HUES6 (cell line): ENCODE results near the gene RADIL.

Experiments used
- H3K27ac ChIP-seq: 2 replicates; pipeline ENCODE4 v1.7.0; 2013; ENCODE audit warnings: low read depth, mild to moderate bottlenecking, low read length, inconsistent platforms
- H3K27me3 ChIP-seq: 2 replicates; pipeline ENCODE4 v1.6.1; 2013; ENCODE audit warnings: low read length; ENCODE audit not compliant: control insufficient read depth, insufficient read depth
- H3K36me3 ChIP-seq: 2 replicates; pipeline ENCODE4 v1.6.1; 2013; ENCODE audit warnings: low read length; ENCODE audit not compliant: control insufficient read depth, insufficient read depth
- H3K4me1 ChIP-seq: 2 replicates; pipeline ENCODE4 v1.6.1; 2013; ENCODE audit warnings: low read length; ENCODE audit not compliant: control insufficient read depth, insufficient read depth
- H3K4me3 ChIP-seq: 2 replicates; pipeline ENCODE4 v1.5.1; 2013; ENCODE audit warnings: low read depth, low read length
- H3K9ac ChIP-seq: one replicate; pipeline ENCODE4 v1.6.1; 2013; ENCODE audit warnings: mild to moderate bottlenecking, low read length
- H3K9me3 ChIP-seq: 2 replicates; pipeline ENCODE4 v1.6.1; 2013; ENCODE audit warnings: low read depth, low read length; ENCODE audit not compliant: control insufficient read depth, insufficient read depth

RADIL gene

DNA sequence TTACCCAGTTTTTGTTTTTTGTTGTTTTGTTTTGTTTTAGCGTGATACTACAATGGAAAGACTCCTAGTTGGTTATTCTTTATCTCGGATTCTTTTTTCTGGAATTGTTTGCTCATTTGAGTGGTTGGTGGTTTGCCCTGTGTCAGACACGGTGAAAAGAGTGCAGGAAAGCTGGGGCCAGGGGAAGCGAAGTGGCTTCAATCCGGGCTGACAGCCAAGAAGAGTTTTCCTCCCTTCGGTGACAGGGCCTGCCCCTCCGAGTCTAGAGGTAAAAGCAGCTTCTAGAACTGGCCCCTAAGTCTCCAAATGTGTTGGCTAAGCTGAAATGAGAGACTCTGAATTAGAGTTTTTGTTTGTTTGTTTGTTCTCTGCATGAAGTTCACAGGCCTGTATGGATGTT is 113.8 kb downstream of the RADIL start:
- H3K9me3 ChIP-seq = no peaks in the 10 kb centered on the region
- peaks cover 5% of the 10 kb centered on the region; the same call in 1 of the 2 replicates for H3K4me1 ChIP-seq
- H3K36me3 ChIP-seq = 0 out of 2 replicates have a peak, but pooled peaks cover under 1% of the 10 kb centered on the region
- no peak overlapping the region for H3K4me3 ChIP-seq
- no peak overlapping the region for H3K27ac ChIP-seq
- H3K27me3 ChIP-seq = no peaks in the 10 kb centered on the region
- no peak overlapping the region for H3K9ac ChIP-seq

DNA sequence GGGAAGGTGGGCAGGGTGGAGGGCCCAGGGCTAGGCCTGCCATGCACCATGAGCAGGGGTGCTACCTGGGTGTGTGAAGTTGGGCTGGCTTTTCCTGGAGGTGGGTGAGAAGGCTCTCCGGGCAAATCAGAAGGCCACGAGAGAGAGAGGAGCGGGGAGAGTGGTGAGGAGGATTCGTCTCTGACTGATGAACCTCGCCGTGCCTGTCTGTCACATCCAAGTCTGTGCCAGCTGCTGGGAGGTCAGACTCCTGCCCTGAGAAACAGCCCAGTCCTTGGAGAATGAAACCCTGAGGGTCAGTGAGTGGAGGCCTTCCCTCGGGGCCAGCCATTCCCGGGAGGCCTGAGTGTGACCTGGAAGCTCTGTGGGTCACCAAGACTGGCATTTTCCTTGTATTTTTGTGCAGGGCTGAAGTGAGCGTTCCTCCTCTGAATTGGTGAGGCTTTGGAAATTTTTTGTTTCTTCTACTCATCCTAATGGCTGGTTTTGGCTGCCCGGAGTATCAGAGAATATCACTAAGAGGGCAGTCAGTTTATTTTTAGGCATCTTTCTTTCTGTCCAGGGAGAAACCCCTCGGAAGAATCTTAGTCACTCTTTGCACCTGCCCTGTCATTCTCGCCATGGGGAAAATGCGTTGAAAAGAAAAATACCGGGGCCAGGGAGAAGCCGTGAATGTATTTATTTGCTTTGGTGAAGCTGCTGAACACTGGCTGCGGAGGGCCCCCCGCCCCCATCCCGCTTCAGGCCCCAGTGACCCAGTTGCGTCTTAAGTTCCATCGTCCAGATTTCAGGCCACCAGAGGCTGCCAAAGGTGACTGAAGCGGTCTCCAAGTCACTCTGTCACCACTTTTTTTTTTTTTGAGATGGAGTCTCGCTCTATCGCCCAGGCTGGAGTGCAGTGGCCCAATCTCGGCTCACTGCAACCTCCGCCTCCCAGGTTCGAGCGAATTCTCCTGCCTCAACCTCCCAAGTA is 114.6 kb downstream of the RADIL start:
- H3K4me3 ChIP-seq = no peak overlapping the region
- H3K4me1 ChIP-seq = no peaks in the 10 kb centered on the region
- no peak overlapping the region for H3K27ac ChIP-seq
- H3K36me3 ChIP-seq = peaks cover 5% of the 10 kb centered on the region; the same call in 1 of the 2 replicates
- no peaks in the 10 kb centered on the region for H3K27me3 ChIP-seq
- no peaks in the 10 kb centered on the region for H3K9me3 ChIP-seq
- H3K9ac ChIP-seq = no peak overlapping the region

- Histone ChIP-seq H3K4me1 (no peaks in the 10 kb centered on the region), H3K27me3 (no peaks in the 10 kb centered on the region), H3K9me3 (no peaks in the 10 kb centered on the region), H3K9ac (no peak overlapping the region), H3K36me3 (peaks cover 24% of the 10 kb centered on the region), H3K4me3 (no peak overlapping the region), H3K27ac (no peak overlapping the region)
Observed at GRCh38 chr7:4766666-4767519, 116.6 kb downstream of the RADIL start.

DNA sequence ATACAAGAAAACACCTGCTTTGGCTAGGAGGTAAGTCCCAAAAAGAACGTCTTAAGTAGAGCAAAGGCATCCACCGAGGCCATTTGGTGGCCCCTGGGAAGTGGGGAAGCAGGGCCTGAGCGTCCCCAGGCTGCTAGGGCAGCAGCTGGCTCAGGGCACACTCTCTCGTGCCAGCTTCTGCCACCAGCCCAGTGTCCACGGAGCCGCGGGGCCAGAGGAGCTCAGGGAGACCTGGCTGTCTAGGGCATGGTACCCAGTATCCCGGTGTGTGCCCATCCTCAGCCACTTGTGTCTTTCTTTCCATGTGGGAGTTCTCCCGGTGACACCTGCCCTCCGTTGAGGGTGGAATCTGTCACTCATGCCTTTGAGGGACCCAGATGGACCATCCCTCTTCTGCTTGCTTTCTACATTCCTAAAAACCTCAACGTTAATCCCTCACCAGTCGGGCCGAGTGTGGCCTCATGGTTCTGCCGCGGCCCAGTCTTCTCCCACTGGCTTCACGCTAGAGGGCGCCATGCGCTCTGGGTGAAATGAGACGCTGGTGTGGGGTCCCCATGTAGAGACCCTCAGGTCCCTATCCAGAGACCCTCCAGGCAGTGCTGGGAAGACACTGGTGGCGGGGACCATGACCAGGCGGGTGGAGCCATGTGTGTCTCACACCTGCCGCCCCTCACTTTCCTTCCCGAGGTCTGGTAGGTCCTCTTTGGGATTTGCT is 117.6 kb downstream of the RADIL start:
- H3K36me3 ChIP-seq = peaks cover 34% of the 10 kb centered on the region
- H3K27me3 ChIP-seq = no peaks in the 10 kb centered on the region
- no peak overlapping the region for H3K4me3 ChIP-seq
- H3K27ac ChIP-seq = no peak overlapping the region
- H3K4me1 ChIP-seq = no peaks in the 10 kb centered on the region
- H3K9ac ChIP-seq = no peak overlapping the region
- no peaks in the 10 kb centered on the region for H3K9me3 ChIP-seq

DNA sequence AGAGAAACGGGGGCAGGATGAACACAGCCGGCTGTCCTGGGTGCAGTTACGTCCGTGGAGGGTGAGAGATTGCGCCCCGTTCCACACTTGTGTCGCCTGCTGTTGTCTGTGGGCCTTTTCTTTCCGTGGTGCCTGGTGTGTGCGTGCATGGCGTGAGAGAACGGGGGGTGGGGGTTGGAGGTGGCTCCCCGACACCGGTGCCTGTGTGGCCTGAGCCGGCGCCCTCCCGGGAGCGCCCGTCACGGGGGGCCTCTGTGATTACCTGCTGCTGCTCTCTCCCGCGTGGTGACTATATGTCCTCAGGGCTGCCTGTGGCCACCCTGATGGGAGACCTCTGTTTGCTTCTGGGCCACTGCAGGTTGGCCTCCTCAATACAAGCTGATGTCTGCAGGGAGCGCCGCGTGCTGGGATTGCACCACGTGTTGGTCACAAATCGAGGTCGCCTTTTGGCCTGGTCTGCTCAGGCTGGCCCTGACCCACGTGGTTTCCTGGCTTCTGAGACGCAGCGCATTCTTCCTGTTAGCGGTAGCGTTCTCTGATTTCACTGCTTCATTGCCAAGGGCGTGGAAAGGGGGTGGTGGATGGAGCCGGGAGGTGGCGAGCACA is 119.0 kb downstream of the RADIL start:
- Histone ChIP-seq H3K27ac (no peak overlapping the region), H3K36me3 (peaks cover 43% of the 10 kb centered on the region), H3K9ac (no peak overlapping the region), H3K9me3 (no peaks in the 10 kb centered on the region), H3K4me1 (no peaks in the 10 kb centered on the region), H3K27me3 (no peaks in the 10 kb centered on the region), H3K4me3 (no peak overlapping the region)

- no peak overlapping the region for H3K9ac ChIP-seq
- no peaks in the 10 kb centered on the region for H3K9me3 ChIP-seq
- no peaks in the 10 kb centered on the region for H3K4me1 ChIP-seq
- no peaks in the 10 kb centered on the region for H3K27me3 ChIP-seq
- H3K27ac ChIP-seq = no peak overlapping the region
- H3K4me3 ChIP-seq = no peak overlapping the region
- peaks cover 48% of the 10 kb centered on the region for H3K36me3 ChIP-seq
Observed at GRCh38 chr7:4763794-4764185, 119.7 kb downstream of the RADIL start.

DNA sequence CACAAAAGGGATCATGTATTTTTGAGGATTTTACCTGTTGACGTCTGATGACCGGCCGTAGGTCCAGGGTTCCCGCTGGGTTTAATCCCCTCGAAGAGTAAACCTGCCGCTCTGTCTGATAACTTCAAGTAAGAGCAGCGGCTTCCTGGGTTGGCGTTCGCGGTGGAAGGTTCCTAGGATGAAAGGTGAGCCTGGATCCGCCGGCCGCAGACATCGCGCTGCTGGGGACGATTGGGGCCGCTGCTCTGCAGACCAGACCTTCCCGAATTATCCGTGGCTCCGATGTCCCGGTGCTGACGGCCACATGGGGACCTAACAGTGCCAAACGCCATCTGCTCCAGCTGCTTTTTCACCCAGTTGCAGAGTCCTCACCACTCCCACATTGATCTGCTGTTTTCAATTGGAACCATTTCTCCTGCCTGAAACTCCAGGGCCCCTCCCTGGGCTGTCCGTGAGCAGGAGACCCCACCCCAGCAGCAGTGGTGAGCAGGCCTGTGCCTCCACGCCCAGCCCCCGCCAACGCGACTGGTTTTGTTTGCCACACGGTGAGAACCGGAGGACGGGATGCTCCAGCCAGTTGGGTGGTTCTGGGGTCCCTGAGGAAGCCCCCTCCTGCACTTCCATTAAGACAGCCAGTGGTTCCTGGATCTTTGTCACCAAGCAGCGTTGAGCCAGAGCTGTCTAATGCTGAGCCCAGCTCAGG is 120.3 kb downstream of the RADIL start:
- H3K27ac ChIP-seq = no peak overlapping the region
- H3K4me1 ChIP-seq = no peaks in the 10 kb centered on the region
- H3K9me3 ChIP-seq = no peaks in the 10 kb centered on the region
- H3K36me3 ChIP-seq = peaks cover 52% of the 10 kb centered on the region
- H3K9ac ChIP-seq = no peak overlapping the region
- no peaks in the 10 kb centered on the region for H3K27me3 ChIP-seq
- no peak overlapping the region for H3K4me3 ChIP-seq

GRCh38 chr7:4762121-4763055 is 121.1 kb downstream of the RADIL start:
- Histone ChIP-seq H3K4me3 (no peak overlapping the region), H3K9me3 (no peaks in the 10 kb centered on the region), H3K27me3 (no peaks in the 10 kb centered on the region), H3K27ac (no peak overlapping the region), H3K36me3 (peaks cover 59% of the 10 kb centered on the region), H3K9ac (no peak overlapping the region), H3K4me1 (no peaks in the 10 kb centered on the region)

DNA sequence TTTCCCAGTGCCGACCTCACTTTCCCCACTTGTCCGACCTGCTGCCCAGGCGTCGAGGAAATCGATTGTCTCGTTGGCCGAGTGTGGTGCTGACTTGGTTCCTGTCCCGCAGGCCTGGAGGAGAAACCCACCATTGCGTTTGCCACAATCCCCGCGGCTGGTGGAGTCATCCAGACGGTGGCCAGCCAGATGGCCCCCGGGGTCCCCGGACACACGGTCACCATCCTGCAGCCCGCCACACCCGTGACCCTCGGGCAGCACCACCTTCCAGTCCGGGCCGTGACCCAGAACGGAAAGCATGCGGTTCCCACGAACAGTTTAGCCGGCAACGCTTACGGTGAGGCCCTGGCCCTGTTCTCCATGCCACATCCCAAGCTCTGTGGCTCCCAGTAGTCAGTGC is 122.6 kb downstream of the RADIL start:
- Histone ChIP-seq H3K9ac (no peak overlapping the region), H3K27ac (no peak overlapping the region), H3K4me3 (no peak overlapping the region), H3K36me3 (peaks cover 67% of the 10 kb centered on the region), H3K9me3 (no peaks in the 10 kb centered on the region), H3K4me1 (no peaks in the 10 kb centered on the region), H3K27me3 (no peaks in the 10 kb centered on the region)
